ENCODE results near the gene LRRN4CL.

The LRRN4CL gene

GRCh38 chr11:62645946-62646824 is 43.1 kb downstream of the LRRN4CL start, which contains the start of gene GANAB:
Gene GANAB, minus strand, starts transcription at chr11:62646613. Its CDS starts 14 bp downstream, at chr11:62646599.
- DNase-seq = peak; percentile 99

GRCh38 chr11:62645671-62645945 is 43.7 kb downstream of the LRRN4CL start:
- DNase-seq = no peak

- DNase-seq = no peak
Measured at GRCh38 chr11:62644220-62644619, 45.1 kb downstream of the LRRN4CL start.

All from effector CD8-positive, alpha-beta T cell (primary cell).